ENCODE data around the gene HTR1B. TPM values are rescaled to one million over a fixed set of nuclear protein-coding genes. Genes with fewer than 3 reads are reported as not detected.

HTR1B gene, protein sequence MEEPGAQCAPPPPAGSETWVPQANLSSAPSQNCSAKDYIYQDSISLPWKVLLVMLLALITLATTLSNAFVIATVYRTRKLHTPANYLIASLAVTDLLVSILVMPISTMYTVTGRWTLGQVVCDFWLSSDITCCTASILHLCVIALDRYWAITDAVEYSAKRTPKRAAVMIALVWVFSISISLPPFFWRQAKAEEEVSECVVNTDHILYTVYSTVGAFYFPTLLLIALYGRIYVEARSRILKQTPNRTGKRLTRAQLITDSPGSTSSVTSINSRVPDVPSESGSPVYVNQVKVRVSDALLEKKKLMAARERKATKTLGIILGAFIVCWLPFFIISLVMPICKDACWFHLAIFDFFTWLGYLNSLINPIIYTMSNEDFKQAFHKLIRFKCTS
- total RNA-seq (not detected), total RNA-seq (0 reads per million in 2 donors)

- peak within 1 kb of the TSS; percentile 70 for H3K4me3 Mint-ChIP-seq
- no peak for ATAC-seq
Measured at GRCh38 chr6:77463308-77463860, at the start of gene HTR1B. Gene HTR1B, minus strand, starts transcription at chr6:77463491. Its CDS starts 88 bp downstream, at chr6:77463403.

DNA sequence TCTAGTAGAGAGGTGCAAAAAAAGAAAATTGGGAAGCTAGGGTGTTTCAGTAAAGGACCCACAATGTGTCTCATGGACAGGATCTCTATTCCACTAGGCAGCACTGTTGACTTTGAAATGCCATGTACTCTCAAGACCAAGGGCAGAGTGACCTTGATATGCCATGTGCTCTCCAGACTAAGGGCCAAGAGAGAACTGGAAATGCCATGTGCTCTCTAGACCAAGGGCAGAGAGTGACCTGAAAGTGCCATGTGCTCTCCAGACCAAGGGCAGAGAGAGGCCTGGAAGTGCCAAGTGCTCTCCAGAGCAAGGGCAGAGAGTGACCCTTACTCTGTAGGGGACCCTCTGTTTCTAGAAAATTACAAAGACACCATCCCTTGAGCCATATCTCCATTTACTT is 49.3 kb upstream of the HTR1B start:
- H3K4me1 Mint-ChIP-seq: no peaks in the 10 kb centered on the region
- no peak for DNase-seq

More at GRCh38 chr6:77463308-77463860, at the start of gene HTR1B:
- no peaks in the 10 kb centered on the region for H3K9me3 ChIP-seq (ENCODE audit: control insufficient read depth, low read length, poor library complexity, severe bottlenecking)
- H3K27ac Mint-ChIP-seq: no peak within 1 kb of the TSS
- DNase-seq: no peak
- H3K36me3 Mint-ChIP-seq (ENCODE audit: low read depth): peaks cover 4% of the 10 kb centered on the region
- peaks cover 75% of the 10 kb centered on the region for H3K27me3 Mint-ChIP-seq
- peaks cover 24% of the 10 kb centered on the region for H3K4me1 Mint-ChIP-seq

GRCh38 chr6:77511860-77512259 is 48.6 kb upstream of the HTR1B start:
- Mint-ChIP-seq H3K36me3 (ENCODE audit: low read depth) (no peaks in the 10 kb centered on the region), H3K4me3 (no peak overlapping the region), H3K4me1 (no peaks in the 10 kb centered on the region), H3K27me3 (no peaks in the 10 kb centered on the region), H3K27ac (no peak overlapping the region)
- no peaks in the 10 kb centered on the region for H3K9me3 ChIP-seq (ENCODE audit: control insufficient read depth, low read length, poor library complexity, severe bottlenecking)
- DNase-seq (no peak), ATAC-seq (no peak)

More for the DNA sequence above, 49.3 kb upstream of the HTR1B start:
- no peaks in the 10 kb centered on the region for H3K9me3 ChIP-seq (ENCODE audit: control insufficient read depth, low read length, poor library complexity, severe bottlenecking)
- no peak overlapping the region for H3K4me3 Mint-ChIP-seq
- no peaks in the 10 kb centered on the region for H3K27me3 Mint-ChIP-seq
- H3K27ac Mint-ChIP-seq: no peak overlapping the region
- H3K36me3 Mint-ChIP-seq (ENCODE audit: low read depth): no peaks in the 10 kb centered on the region
- no peak for ATAC-seq

DNA sequence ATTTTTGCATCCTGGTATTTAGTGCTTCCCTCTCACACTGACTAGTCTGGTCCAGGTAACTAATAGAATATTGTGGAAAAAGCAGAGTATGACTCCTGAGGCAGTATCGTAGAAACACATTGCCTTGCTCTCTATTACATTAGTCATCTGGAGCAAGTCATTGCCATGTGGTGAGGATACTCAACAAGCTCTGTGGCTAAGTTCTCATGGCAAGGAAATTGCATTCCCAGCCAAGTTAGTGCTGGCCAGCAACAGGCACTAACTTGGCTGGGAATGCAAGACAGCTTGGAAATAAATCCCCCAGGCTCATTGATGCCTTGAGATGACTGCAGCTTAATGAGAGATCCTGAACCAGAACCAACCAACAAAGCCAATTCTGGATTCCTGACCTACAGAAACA is 39.7 kb upstream of the HTR1B start:
- ATAC-seq: no peak

DNA sequence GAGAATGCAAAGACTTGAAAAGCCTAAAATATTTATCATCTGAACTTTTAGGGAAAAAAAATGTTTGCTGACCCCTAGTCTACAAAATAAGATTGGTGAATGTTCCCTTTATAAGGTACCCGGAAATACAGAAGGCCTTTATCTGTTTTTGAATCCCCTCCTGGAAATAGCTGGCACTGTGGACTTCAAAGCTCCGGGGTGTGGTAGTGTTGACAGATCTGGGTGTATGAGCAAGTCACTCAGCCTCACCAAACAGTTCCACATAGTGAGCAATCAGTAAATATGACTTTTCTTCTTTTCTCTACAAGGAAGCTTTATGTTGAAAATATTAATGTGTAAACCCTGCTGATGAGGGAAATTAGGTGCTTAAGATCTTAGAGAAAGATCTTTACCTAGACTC is 29.2 kb upstream of the HTR1B start:
- Mint-ChIP-seq H3K4me1 (peaks cover 2% of the 10 kb centered on the region), H3K27me3 (peaks cover 8% of the 10 kb centered on the region), H3K4me3 (no peak overlapping the region), H3K36me3 (ENCODE audit: low read depth) (no peaks in the 10 kb centered on the region), H3K27ac (no peak overlapping the region)
- no peak for ATAC-seq
- DNase-seq: no peak
- H3K9me3 ChIP-seq (ENCODE audit: control insufficient read depth, low read length, poor library complexity, severe bottlenecking): no peaks in the 10 kb centered on the region

More for the DNA sequence above, 39.7 kb upstream of the HTR1B start:
- Mint-ChIP-seq H3K27me3 (no peaks in the 10 kb centered on the region), H3K27ac (no peak overlapping the region), H3K4me3 (no peak overlapping the region), H3K36me3 (ENCODE audit: low read depth) (no peaks in the 10 kb centered on the region), H3K4me1 (no peaks in the 10 kb centered on the region)
- no peak for DNase-seq
- H3K9me3 ChIP-seq (ENCODE audit: control insufficient read depth, low read length, poor library complexity, severe bottlenecking): no peaks in the 10 kb centered on the region

- H3K9me3 ChIP-seq (ENCODE audit: control insufficient read depth, low read length, poor library complexity, severe bottlenecking): no peaks in the 10 kb centered on the region
- H3K36me3 Mint-ChIP-seq (ENCODE audit: low read depth): no peaks in the 10 kb centered on the region
- H3K27me3 Mint-ChIP-seq: no peaks in the 10 kb centered on the region
- no peak for DNase-seq
- no peaks in the 10 kb centered on the region for H3K4me1 Mint-ChIP-seq
- H3K27ac Mint-ChIP-seq: no peak overlapping the region
- ATAC-seq: no peak
- no peak overlapping the region for H3K4me3 Mint-ChIP-seq
Measured at GRCh38 chr6:77487808-77488425, 24.6 kb upstream of the HTR1B start.

- DNase-seq (no peak), ATAC-seq (no peak)
- no peak overlapping the region for H3K27ac Mint-ChIP-seq
- H3K4me3 Mint-ChIP-seq: no peak overlapping the region
- H3K9me3 ChIP-seq (ENCODE audit: control insufficient read depth, low read length, poor library complexity, severe bottlenecking): no peaks in the 10 kb centered on the region
- H3K36me3 Mint-ChIP-seq (ENCODE audit: low read depth): no peaks in the 10 kb centered on the region
- no peaks in the 10 kb centered on the region for H3K4me1 Mint-ChIP-seq
- H3K27me3 Mint-ChIP-seq: no peaks in the 10 kb centered on the region
Measured at GRCh38 chr6:77482981-77483380, 19.7 kb upstream of the HTR1B start.

DNA sequence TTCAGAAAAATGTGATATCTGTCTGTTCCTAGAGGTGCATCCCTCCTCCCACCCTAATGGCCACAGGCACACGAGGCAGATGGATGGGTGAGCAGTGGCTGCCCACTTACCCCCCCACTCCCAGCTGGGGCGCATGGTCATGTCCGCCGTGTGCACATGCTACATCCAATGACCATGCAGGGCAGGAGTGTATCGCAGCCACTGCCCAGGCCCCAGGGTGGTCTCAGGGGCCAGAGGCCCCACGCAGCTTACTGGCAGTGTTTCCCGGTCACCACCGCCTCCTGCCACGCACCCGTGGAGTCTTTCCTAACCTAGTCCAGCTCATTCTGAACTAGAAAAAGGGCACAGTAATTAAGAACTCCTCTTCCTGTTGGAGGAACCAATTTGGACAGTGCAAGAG is 11.7 kb upstream of the HTR1B start:
- peaks cover 3% of the 10 kb centered on the region for H3K36me3 Mint-ChIP-seq (ENCODE audit: low read depth)
- no peak overlapping the region for H3K4me3 Mint-ChIP-seq
- H3K4me1 Mint-ChIP-seq: peaks cover 10% of the 10 kb centered on the region
- ATAC-seq: no peak
- DNase-seq: no peak
- H3K27me3 Mint-ChIP-seq: no peaks in the 10 kb centered on the region
- peak overlapping the region; percentile 66 for H3K27ac Mint-ChIP-seq
- no peaks in the 10 kb centered on the region for H3K9me3 ChIP-seq (ENCODE audit: control insufficient read depth, low read length, poor library complexity, severe bottlenecking)

DNA sequence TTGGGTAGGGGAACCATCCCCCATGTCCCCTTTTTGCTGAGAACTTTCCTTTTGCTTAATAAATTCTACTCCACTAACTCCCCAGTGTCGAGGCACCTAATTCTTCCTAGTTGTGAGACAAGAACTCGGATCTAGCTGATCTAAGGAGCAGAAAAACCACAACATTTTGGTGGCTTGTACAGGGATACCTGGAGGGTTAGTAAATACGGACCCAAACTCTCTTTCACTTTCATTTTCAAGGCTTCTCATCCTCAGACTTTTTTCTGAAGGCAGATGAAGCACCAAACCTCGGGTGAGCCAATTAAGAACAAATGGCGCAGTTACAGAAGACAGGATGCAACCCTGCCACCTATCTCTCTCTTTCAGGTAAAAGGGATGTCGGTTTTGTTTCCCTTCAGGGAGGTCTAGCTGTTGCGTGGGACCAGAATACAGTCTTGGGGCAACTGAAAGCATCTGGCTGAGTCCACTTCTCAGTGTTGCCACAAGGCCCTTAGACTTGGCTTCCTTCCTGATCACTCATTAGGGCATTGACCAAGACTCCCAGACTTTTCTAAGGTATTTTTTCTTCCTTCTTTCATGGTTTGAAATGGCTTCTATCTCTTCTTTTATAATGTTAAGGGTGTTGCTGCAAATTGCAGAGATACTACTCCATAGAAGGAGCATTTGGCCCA is 11.1 kb upstream of the HTR1B start:
- H3K36me3 Mint-ChIP-seq (ENCODE audit: low read depth): peaks cover 3% of the 10 kb centered on the region

GRCh38 chr6:77470983-77471382 is 7.7 kb upstream of the HTR1B start:
- DNase-seq (no peak), ATAC-seq (no peak)
- H3K9me3 ChIP-seq (ENCODE audit: control insufficient read depth, low read length, poor library complexity, severe bottlenecking): no peaks in the 10 kb centered on the region
- Mint-ChIP-seq H3K4me3 (no peak overlapping the region), H3K27me3 (peaks cover 16% of the 10 kb centered on the region), H3K27ac (no peak overlapping the region), H3K4me1 (peaks cover 16% of the 10 kb centered on the region), H3K36me3 (ENCODE audit: low read depth) (peaks cover 4% of the 10 kb centered on the region)

More for the DNA sequence above, 11.1 kb upstream of the HTR1B start:
- H3K27ac Mint-ChIP-seq: peak overlapping the region; percentile 66
- H3K9me3 ChIP-seq (ENCODE audit: control insufficient read depth, low read length, poor library complexity, severe bottlenecking): no peaks in the 10 kb centered on the region
- peaks cover 2% of the 10 kb centered on the region for H3K27me3 Mint-ChIP-seq
- peak overlapping the region; percentile 70 for H3K4me3 Mint-ChIP-seq
- H3K4me1 Mint-ChIP-seq: peaks cover 10% of the 10 kb centered on the region
- DNase-seq: no peak
- ATAC-seq: peak; percentile 20

- peaks cover 33% of the 10 kb centered on the region for H3K27me3 Mint-ChIP-seq
- DNase-seq: no peak
- peaks cover 20% of the 10 kb centered on the region for H3K4me1 Mint-ChIP-seq
- H3K9me3 ChIP-seq (ENCODE audit: control insufficient read depth, low read length, poor library complexity, severe bottlenecking): no peaks in the 10 kb centered on the region
- H3K4me3 Mint-ChIP-seq: no peak overlapping the region
- ATAC-seq: no peak
- peaks cover 7% of the 10 kb centered on the region for H3K36me3 Mint-ChIP-seq (ENCODE audit: low read depth)
- no peak overlapping the region for H3K27ac Mint-ChIP-seq
Measured at GRCh38 chr6:77468939-77469338, 5.6 kb upstream of the HTR1B start.

DNA sequence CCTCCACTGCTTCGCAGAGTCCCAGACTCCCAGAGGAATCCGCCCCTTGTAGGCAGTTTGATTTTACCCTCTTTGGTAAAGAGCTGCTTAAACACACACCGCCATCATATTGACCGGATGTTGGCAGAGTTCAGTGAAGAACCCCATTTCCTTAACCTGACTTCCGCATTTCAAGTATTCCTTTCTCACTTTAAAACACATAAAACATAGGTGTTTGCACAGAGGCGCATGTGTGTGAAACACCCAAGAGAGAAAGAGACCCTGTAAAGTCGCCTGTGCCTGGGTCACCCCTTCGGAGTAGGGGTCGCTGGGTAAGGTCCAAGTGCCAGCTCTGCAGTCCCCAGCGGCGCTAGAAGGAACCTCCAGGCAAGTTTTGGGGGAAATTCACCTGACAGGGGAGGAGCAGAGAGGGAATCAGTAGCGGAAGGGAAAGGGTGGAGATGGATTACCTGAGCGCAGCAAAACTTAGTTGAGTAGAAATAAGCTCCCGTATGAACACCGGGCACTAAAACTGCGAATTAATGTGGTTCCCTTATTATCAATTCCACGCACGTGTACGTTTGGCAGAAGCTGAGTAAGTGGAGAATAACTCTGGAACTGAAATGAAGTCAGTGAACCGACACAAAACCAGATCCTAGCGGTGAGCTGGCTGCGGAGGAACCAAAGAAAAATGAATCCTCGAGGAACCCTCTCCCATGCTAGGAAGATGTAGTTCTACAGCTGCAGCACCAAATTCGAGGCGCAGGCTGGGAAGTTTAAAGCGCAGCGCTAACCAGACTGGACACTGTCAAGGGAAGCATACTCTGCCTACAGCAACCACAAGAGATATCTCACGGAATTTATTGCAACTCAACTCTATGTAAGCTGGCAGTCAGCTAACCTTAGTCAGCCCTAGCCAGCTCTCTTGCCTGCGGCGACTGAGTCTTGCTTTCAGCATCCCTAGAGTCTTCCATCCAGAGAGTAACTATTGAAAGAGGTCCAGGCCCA is 3.5 kb upstream of the HTR1B start:
- peaks cover 55% of the 10 kb centered on the region for H3K27me3 Mint-ChIP-seq
- DNase-seq (no peak), ATAC-seq (peak; percentile 40)
- peak overlapping the region; percentile 6 for H3K27ac Mint-ChIP-seq
- H3K36me3 Mint-ChIP-seq (ENCODE audit: low read depth): peaks cover 7% of the 10 kb centered on the region
- H3K9me3 ChIP-seq (ENCODE audit: control insufficient read depth, low read length, poor library complexity, severe bottlenecking): no peaks in the 10 kb centered on the region
- peak overlapping the region; percentile 90 for H3K4me3 Mint-ChIP-seq
- H3K4me1 Mint-ChIP-seq: peaks cover 24% of the 10 kb centered on the region
